Measurements from ENCODE around the gene DROSHA. TPM values are rescaled to one million over a fixed set of nuclear protein-coding genes. Genes with fewer than 3 reads are reported as not detected.

The DROSHA gene
- polyA plus RNA-seq, 1 donor (not counting 4 experiments of a cell fraction or from before 2014, with no cell fraction given): 39.9 TPM

DNA sequence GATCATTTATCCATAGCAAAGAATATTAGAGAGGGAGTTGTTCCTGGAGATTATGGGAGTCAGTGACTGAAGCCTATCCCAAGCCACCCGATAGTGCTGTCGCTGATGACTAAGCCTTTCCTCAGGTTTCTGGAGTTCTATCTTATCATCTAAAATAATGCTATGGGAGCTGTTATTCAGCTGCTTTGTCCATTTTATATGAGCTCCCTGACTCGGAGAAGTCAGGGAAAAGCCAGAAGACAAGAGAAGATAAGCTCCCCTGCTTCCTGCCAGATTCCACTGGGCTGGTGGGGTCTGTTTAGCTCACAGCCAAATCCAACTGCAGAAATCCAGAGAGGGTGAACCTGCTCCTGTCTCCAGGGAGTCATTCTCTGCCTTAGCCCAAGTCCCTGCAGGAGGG lies 148.2 kb downstream of the DROSHA start:
- no peak for FAIRE-seq
- no peaks in the 10 kb centered on the region for H3K79me2 ChIP-seq (ENCODE audit: control insufficient read depth, insufficient read depth, low read length)
- dilution Hi-C loops (cut with MboI; ENCODE audit: extremely low pct_ligation_motif_present, low sequenced_read_pairs): no loop called here
- no peak overlapping the region for H2AFZ ChIP-seq (ENCODE audit: control insufficient read depth, low read length)
- H3K4me3 ChIP-seq (ENCODE audit: control insufficient read depth in 2 of 3, extremely low read depth in 1 of 3, insufficient read depth in 2 of 3, low read depth in 1 of 3, low read length in 3 of 3): no peak overlapping the region
- no peaks in the 10 kb centered on the region for H3K4me1 ChIP-seq (ENCODE audit: control insufficient read depth, extremely low read depth, insufficient read depth, low read length)
- no peak overlapping the region for H3K4me2 ChIP-seq (ENCODE audit: control insufficient read depth, extremely low read depth, insufficient read depth, low read depth, low read length)
- no peak for DNase-seq (ENCODE audit: low read depth, low spot score)
- no peaks in the 10 kb centered on the region for H4K20me1 ChIP-seq (ENCODE audit: control insufficient read depth, extremely low read depth, insufficient read depth, low read length)
- H3K9me1 ChIP-seq (ENCODE audit: control insufficient read depth, extremely low read depth, insufficient read depth, low read length): no peaks in the 10 kb centered on the region
- H3K27ac ChIP-seq (ENCODE audit: control insufficient read depth, insufficient read depth, low read length): no peak overlapping the region
- H3K36me3 ChIP-seq (ENCODE audit: control insufficient read depth in 2 of 2, extremely low read depth in 1 of 2, insufficient read depth in 2 of 2, low read length in 2 of 2): no peaks in the 10 kb centered on the region
- TF ChIP-seq EZH2 (IDR thresholded peaks at IDR 0.05; ENCODE audit: low read length) (no peak), CTCF (optimal IDR thresholded peaks at IDR 0.05 in 1 of 3, IDR thresholded peaks at IDR 0.05 in 1 of 3, conservative IDR thresholded peaks at IDR 0.05 in 1 of 3; ENCODE audit: extremely low read depth in 1 of 3, insufficient read depth in 2 of 3, low read length in 3 of 3) (no peak)
- H3K27me3 ChIP-seq (ENCODE audit: control insufficient read depth, extremely low read depth, insufficient read depth, low read length): no peaks in the 10 kb centered on the region
- no peak overlapping the region for H3K9ac ChIP-seq (ENCODE audit: control insufficient read depth, extremely low read depth, insufficient read depth, low read length)
- H3K9me3 ChIP-seq (ENCODE audit: control insufficient read depth, low read depth, low read length): no peaks in the 10 kb centered on the region

DNA sequence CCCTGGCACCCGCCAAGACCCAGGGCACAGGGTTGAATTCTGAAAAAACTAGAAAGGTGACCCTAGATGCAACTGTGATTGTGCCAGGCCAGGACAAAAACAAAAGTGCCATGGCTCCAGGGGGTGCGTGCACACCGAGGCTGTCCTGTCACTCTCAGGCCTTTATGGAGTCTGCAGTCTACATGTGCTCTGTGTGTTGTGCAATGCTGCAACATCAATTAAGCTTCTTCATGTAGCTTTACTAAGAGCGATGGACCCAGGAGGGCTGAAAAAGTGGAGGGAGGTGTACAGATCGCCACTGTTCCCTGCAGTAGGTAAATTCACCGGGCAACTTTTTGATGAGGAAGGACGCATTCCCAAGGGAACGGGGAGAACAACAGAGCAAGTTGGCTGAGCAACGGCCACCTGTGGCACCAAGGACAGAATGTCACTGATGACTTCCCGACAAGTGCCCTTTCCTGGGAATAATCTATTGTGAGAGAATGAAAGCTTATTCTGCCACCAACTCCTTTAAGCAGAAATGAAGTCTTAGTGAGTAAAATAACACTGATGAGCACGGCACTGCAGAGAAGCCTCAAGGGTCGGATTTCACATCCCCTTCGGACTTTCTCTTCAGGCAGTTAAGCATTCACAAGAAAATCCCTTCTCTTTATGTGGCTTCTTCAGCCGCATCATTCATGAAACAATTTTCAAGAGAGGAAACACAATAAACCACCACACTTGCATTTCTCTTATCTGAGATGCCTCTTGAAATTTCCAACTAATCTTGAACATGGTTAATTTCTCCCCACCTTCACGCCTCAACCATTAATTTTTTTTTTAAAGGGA lies 149.6 kb downstream of the DROSHA start:
- no peak overlapping the region for H3K27ac ChIP-seq (ENCODE audit: control insufficient read depth, insufficient read depth, low read length)
- no peak overlapping the region for H2AFZ ChIP-seq (ENCODE audit: control insufficient read depth, low read length)
- no peaks in the 10 kb centered on the region for H3K27me3 ChIP-seq (ENCODE audit: control insufficient read depth, extremely low read depth, insufficient read depth, low read length)
- no peaks in the 10 kb centered on the region for H3K79me2 ChIP-seq (ENCODE audit: control insufficient read depth, insufficient read depth, low read length)
- H3K4me1 ChIP-seq (ENCODE audit: control insufficient read depth, extremely low read depth, insufficient read depth, low read length): no peaks in the 10 kb centered on the region
- no peaks in the 10 kb centered on the region for H3K9me1 ChIP-seq (ENCODE audit: control insufficient read depth, extremely low read depth, insufficient read depth, low read length)
- H3K9me3 ChIP-seq (ENCODE audit: control insufficient read depth, low read depth, low read length): no peaks in the 10 kb centered on the region
- FAIRE-seq (no peak), DNase-seq (ENCODE audit: low read depth, low spot score) (no peak)
- no peak overlapping the region for H3K4me3 ChIP-seq (ENCODE audit: control insufficient read depth in 2 of 3, extremely low read depth in 1 of 3, insufficient read depth in 2 of 3, low read depth in 1 of 3, low read length in 3 of 3)
- dilution Hi-C loops (cut with MboI; ENCODE audit: extremely low pct_ligation_motif_present, low sequenced_read_pairs): no loop called here
- TF ChIP-seq CTCF (optimal IDR thresholded peaks at IDR 0.05 in 1 of 3, IDR thresholded peaks at IDR 0.05 in 1 of 3, conservative IDR thresholded peaks at IDR 0.05 in 1 of 3; ENCODE audit: extremely low read depth in 1 of 3, insufficient read depth in 2 of 3, low read length in 3 of 3) (no peak), EZH2 (IDR thresholded peaks at IDR 0.05; ENCODE audit: low read length) (no peak)
- H3K4me2 ChIP-seq (ENCODE audit: control insufficient read depth, extremely low read depth, insufficient read depth, low read depth, low read length): no peak overlapping the region
- H4K20me1 ChIP-seq (ENCODE audit: control insufficient read depth, extremely low read depth, insufficient read depth, low read length): no peaks in the 10 kb centered on the region
- H3K9ac ChIP-seq (ENCODE audit: control insufficient read depth, extremely low read depth, insufficient read depth, low read length): no peak overlapping the region
- H3K36me3 ChIP-seq (ENCODE audit: control insufficient read depth in 2 of 2, extremely low read depth in 1 of 2, insufficient read depth in 2 of 2, low read length in 2 of 2): no peaks in the 10 kb centered on the region

Data from keratinocyte (primary cell).